CD4-positive, alpha-beta T cell treated with Interleukin-4 for 1 hour (primary cell): ENCODE data around the gene IGFBP5.

Experiments used
- DNase-seq, 2 donors: peaks; one replicate each; pipeline ENCODE4 v3.0.0-alpha.2; 2020 to 2022

Gene IGFBP5

GRCh38 chr2:216687111-216687510, 8.2 kb downstream of the IGFBP5 start:
- DNase-seq = no peak

- DNase-seq = no peak
Measured at GRCh38 chr2:216685327-216685875, 9.9 kb downstream of the IGFBP5 start.

GRCh38 chr2:216683846-216684245, 11.5 kb downstream of the IGFBP5 start:
- DNase-seq = peak in 1 of 2 donors; percentile 55

DNA sequence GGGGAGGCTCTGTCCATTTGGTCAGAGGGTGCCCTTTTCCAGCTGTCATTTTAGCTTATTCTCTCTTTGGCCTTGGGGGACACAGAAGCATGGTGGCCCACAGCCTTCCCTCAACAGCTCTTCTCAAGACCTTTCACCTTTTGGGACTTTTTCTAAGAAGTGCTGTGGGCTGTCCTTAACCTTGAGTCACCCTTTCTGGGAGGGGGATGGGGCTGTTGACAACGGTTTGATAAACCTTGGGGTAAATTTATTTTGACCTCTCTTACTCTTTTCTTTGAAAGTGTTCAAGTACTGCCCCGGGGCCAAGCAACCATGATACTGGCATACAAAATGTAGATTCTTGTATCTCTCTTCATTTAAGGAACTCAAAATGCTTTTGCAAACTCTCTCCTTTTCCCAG, 13.7 kb downstream of the IGFBP5 start:
- no peak for DNase-seq

- DNase-seq = no peak
Measured at GRCh38 chr2:216680951-216681629, 14.3 kb downstream of the IGFBP5 start.

DNA sequence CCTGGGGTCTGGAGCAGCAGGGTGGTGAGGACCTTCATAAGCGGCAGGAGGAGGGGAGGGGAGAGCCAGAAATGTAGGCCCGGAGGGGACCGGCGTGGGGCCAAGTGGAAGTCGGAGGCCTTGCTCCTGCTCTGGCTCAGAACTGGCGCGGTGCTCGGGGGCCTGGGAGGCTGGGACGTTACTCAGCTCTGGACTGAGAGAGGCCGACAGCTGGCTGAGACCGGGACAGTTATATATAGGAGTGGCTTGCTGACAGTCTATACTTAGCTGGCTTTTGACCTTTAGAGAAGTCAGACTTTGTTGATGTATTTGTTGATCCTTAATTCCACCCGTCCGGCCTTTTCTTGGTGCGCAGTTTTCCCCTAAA, 15.7 kb downstream of the IGFBP5 start:
- no peak for DNase-seq

GRCh38 chr2:216678813-216679657, 16.3 kb downstream of the IGFBP5 start:
- no peak for DNase-seq

- DNase-seq = no peak
Measured at GRCh38 chr2:216678098-216678465, 17.3 kb downstream of the IGFBP5 start.

- no peak for DNase-seq
Measured at GRCh38 chr2:216677439-216678097, 17.8 kb downstream of the IGFBP5 start.

DNA sequence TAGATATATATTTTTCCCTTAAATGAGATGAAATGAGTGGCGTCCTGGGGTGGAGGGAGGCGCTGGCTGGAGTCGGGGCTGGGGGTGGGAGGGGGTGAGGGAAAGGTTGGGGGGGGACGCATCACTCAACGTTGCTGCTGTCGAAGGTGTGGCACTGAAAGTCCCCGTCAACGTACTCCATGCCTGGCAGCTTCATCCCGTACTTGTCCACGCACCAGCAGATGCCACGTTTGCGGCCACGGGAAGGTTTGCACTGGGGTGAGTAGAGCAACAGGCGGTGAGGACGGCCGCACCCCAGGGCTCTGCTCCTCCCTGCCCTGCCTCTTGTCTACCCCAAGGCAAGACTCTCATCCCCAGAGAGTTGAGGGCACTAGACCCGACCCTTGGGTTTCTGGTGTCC, 18.7 kb downstream of the IGFBP5 start:
- no peak for DNase-seq

- no peak for DNase-seq
Measured at GRCh38 chr2:216674376-216674775, 21.0 kb downstream of the IGFBP5 start.

DNA sequence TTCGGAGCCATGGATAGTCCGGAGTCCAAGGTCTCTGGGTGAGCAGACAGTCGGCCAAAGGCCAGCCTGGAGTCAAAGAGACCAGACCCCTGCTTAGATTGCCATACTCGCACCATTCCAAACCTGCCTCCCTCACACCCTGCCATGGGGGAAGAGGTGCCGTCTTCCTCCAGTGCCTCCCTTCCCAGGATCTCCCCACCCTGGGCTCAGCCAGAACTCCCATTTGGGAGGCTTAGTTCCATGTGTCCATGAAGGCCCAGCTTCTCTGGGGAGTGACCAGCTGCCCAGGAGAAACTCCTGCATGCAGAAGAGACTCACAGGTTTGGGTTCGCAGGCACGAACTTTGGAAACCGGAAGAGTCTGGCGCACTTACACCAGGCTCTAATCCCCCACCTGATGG, 21.7 kb downstream of the IGFBP5 start:
- no peak for DNase-seq

GRCh38 chr2:216673021-216673420, 22.3 kb downstream of the IGFBP5 start:
- DNase-seq = no peak

DNA sequence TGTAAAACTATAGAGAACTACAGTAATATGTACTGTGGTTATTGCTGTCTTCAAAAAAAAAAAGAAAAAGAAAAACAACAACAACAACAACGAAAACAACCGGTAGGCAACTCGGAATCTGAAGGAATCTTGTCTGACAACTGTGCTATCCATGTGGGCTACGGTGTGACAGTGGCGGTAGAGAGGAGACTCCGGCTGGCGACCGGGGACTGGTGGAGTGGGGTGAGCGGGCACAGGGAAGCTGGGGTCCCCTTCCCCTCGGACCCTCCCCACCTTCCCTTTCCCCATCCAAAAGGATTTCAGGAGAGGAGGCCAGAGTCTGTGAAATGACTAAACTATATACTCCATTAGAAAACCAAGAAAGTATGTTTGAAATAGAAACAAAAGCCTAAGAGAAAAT, 22.9 kb downstream of the IGFBP5 start:
- DNase-seq = no peak

DNA sequence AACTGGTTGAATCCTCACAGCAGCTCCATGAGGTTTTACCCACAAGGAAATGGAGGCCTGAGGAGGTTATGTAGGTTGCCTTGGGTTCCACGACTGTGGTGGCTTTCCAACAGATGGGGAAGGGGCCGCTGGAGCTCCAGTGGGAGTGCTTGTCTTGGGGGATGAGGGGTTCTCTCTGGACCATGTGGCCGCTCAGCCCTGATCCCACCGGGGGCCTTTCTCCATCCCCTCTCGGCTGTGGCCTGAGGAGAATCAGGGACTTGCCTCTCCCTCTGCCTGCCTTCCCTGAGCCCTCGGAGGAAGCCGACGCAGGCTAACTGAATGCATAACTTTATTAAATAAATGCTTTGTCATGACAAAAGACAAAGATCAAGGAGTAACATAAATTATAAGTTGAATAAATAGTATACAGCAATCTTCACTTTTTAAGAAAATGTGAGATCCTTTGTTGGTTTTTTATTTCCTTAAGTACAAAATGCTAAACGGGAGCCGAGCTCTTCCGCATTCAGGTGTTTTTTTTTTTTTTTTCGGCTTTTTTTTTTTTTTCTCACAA, 23.5 kb downstream of the IGFBP5 start:
- no peak for DNase-seq

GRCh38 chr2:216671081-216671411, 24.3 kb downstream of the IGFBP5 start:
- no peak for DNase-seq

- no peak for DNase-seq
Measured at GRCh38 chr2:216670266-216671080, 24.9 kb downstream of the IGFBP5 start.

- DNase-seq = peak; percentile 68 to 69
Measured at GRCh38 chr2:216666461-216667233, 28.7 kb downstream of the IGFBP5 start.

GRCh38 chr2:216665717-216666116, 29.6 kb downstream of the IGFBP5 start:
- no peak for DNase-seq

GRCh38 chr2:216665242-216665641, 30.1 kb downstream of the IGFBP5 start:
- no peak for DNase-seq

DNA sequence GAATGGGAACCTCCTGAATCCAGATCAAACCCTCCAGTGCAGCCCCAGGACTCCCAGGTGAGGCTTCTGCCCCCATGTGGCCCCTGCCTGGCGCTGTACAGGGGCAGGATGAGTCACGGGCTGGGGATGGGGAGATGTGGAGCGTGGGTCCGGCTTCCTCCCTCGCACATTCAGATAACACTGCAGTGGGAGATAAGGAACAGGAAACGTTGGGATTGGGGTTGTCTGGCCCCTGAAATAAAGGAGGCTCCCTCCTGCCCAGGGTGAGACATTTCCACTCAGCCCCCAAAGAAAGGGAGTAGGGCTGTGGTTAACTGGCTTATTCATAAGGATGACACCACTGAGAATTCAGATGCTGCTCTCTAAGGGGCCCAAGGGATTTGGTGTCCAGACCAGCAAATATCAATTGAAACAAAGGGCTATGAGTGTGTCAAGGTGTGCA, 30.7 kb downstream of the IGFBP5 start:
- no peak for DNase-seq

- no peak for DNase-seq
Measured at GRCh38 chr2:216663846-216664245, 31.5 kb downstream of the IGFBP5 start.
